ENCODE data around the gene PPID.
"Not testable (repeated sequence)": the region's sequence is repeated elsewhere in the genome, so short reads cannot be mapped to it uniquely, and the experiment has no call there.

The PPID gene

GRCh38 chr4:158676076-158676475 lies 47.1 kb downstream of the PPID start:
- no peaks in the 10 kb centered on the region for H3K9me3 ChIP-seq (ENCODE audit: control insufficient read depth, low read length)
- H3K4me1 ChIP-seq (ENCODE audit: control insufficient read depth, insufficient read depth, low read length): no peaks in the 10 kb centered on the region
- H3K27me3 ChIP-seq (ENCODE audit: control insufficient read depth, insufficient read depth, low read length): no peaks in the 10 kb centered on the region
- H3K36me3 ChIP-seq (ENCODE audit: control insufficient read depth, insufficient read depth, low read length): no peaks in the 10 kb centered on the region
- no peak overlapping the region for H3K4me3 ChIP-seq (ENCODE audit: low read length)
- no peak overlapping the region for H3K9ac ChIP-seq (ENCODE audit: low read length)

- Histone ChIP-seq H3K4me1 (ENCODE audit: control insufficient read depth, insufficient read depth, low read length) (peaks cover 4% of the 10 kb centered on the region), H3K9me3 (ENCODE audit: control insufficient read depth, low read length) (no peaks in the 10 kb centered on the region), H3K4me3 (ENCODE audit: low read length) (no peak overlapping the region), H3K9ac (ENCODE audit: low read length) (no peak overlapping the region), H3K36me3 (ENCODE audit: control insufficient read depth, insufficient read depth, low read length) (no peaks in the 10 kb centered on the region), H3K27me3 (ENCODE audit: control insufficient read depth, insufficient read depth, low read length) (no peaks in the 10 kb centered on the region)
Measured at GRCh38 chr4:158673633-158674032, 49.6 kb downstream of the PPID start.

DNA sequence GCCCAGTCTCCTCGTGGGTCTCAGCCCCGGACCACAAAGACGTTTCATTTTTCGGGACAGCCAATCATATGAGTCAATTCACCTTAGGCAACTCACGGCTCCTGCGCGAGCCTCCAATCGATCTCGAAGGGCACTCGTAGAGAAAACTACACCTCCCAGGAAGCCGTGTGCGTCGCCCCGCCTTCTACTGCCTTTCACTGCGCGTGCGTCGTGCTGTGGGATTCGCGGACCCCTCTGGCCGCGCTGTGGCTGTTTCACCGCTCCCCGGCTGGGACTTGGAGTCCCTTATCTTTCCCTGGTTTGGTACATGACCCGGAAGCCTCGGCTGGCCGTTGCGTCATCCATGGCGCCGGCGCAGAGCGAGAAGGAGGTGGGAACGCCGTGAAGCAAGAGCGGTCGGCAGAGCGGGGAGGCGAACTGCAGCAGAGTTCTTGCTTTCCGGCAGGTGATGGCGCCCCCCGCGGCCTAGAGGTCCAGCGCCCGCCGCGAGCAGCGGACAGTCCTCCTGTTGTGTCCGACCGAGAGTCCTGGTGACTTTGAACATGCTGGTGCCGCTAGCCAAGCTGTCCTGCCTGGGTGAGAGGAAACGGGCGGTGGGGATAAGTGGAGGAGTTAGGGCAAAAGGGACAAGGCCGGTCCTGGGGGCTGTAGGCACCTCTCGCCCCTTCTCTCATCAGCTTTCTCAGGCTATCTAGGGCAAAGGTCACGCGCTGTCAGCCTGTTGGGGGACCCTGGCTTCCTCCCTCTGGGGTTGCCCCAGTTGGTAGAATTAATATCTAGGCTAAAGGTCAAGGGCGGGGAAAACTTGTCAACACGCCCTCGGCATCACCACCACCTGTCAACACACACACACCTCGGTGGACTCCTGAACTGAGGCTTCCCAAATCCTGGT lies 51.0 kb downstream of the PPID start, which contains the start of gene ETFDH:
TSS of gene ETFDH (plus strand) at position 382 of the 892 bp plus-strand sequence. CDS start at position 543, 161 bp downstream.
- Histone ChIP-seq H3K4me3 (ENCODE audit: low read length) (peak within 1 kb of the TSS; percentile 77), H3K36me3 (ENCODE audit: control insufficient read depth, insufficient read depth, low read length) (no peaks in the 10 kb centered on the region), H3K9ac (ENCODE audit: low read length) (peak within 1 kb of the TSS; percentile 96)

DNA sequence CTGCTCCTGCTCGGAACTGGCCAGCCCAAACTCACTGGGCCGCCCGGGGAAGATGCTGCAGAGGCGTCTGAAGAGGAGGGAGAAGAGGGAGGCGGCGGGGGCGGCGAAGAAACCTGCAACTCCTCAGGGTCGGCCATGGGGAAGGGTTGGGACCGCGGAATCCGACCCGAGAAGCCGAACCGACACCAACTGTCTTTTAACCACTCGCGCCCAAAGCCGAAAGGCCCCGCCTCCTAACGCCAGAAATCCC lies 51.6 kb downstream of the PPID start, which contains the start of gene C4orf46:
TSS of gene C4orf46 (minus strand) at position 223 of the 250 bp plus-strand sequence. CDS start at position 137, 86 bp downstream.
- no peaks in the 10 kb centered on the region for H3K9me3 ChIP-seq (ENCODE audit: control insufficient read depth, low read length)
- H3K4me1 ChIP-seq (ENCODE audit: control insufficient read depth, insufficient read depth, low read length): peaks cover 10% of the 10 kb centered on the region
- H3K36me3 ChIP-seq (ENCODE audit: control insufficient read depth, insufficient read depth, low read length): no peaks in the 10 kb centered on the region
- peak within 1 kb of the TSS; percentile 96 for H3K9ac ChIP-seq (ENCODE audit: low read length)
- no peaks in the 10 kb centered on the region for H3K27me3 ChIP-seq (ENCODE audit: control insufficient read depth, insufficient read depth, low read length)
- H3K4me3 ChIP-seq (ENCODE audit: low read length): peak within 1 kb of the TSS; percentile 77

More for the DNA sequence above, 51.0 kb downstream of the PPID start, which contains the start of gene ETFDH:
- Histone ChIP-seq H3K4me1 (ENCODE audit: control insufficient read depth, insufficient read depth, low read length) (peaks cover 4% of the 10 kb centered on the region), H3K27me3 (ENCODE audit: control insufficient read depth, insufficient read depth, low read length) (no peaks in the 10 kb centered on the region), H3K9me3 (ENCODE audit: control insufficient read depth, low read length) (no peaks in the 10 kb centered on the region)

DNA sequence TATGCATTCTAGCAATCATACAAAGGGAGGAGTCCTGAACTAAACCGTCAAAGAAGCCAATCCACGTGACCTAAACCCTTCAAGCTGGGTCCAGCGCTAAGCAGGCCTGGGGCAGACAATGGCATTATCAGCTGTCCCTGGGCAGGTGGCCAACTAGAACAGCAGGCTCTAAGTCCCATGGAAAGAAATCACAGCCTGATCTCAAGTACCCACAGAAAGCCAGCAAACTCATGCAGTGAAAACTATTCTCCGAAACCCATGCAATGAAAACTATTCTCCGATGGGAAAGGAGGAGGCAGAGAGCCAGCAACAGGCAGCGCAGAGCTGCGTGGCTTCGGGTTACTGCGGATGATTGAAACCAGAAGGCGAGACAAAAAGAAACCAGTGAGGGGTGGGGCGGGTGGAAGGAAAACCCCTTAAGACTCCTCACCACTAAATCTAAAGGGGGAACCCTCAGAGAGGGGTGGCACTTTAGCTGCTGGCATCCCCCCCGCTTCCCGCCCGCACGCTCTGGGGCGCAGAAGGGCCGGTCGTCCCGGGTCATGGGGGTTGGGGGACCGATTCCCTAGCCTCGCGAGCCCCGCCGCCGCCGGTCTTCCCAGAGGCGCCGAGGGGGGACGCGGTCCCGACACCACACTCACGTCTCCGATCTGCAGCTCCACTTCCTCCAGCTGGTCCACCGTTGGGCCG lies 52.1 kb downstream of the PPID start:
- peak overlapping the region; percentile 77 for H3K4me3 ChIP-seq (ENCODE audit: low read length)
- H3K27me3 ChIP-seq (ENCODE audit: control insufficient read depth, insufficient read depth, low read length): no peaks in the 10 kb centered on the region
- peaks cover 13% of the 10 kb centered on the region for H3K4me1 ChIP-seq (ENCODE audit: control insufficient read depth, insufficient read depth, low read length)
- H3K9me3 ChIP-seq (ENCODE audit: control insufficient read depth, low read length): no peaks in the 10 kb centered on the region
- H3K9ac ChIP-seq (ENCODE audit: low read length): peak overlapping the region; percentile 38
- no peaks in the 10 kb centered on the region for H3K36me3 ChIP-seq (ENCODE audit: control insufficient read depth, insufficient read depth, low read length)

DNA sequence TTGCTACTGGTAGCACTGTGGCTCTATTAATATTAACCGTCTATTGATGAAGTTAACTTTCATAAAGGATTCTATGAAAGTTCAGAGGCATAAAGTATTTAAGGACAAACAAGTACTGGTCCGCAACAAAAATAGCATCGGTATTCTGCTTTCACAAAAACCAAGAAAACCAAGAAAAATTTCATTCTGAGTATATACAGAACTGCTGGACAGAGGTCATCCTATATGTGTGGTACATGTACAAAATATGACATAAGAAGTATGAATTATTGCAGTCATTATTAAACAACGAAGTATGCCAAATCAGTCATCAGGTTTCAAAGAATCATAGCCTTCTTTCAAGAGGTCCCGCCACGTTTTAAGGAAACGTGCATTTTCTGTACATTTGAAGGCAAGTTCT lies 53.9 kb downstream of the PPID start:
- no peaks in the 10 kb centered on the region for H3K27me3 ChIP-seq (ENCODE audit: control insufficient read depth, insufficient read depth, low read length)
- no peak overlapping the region for H3K4me3 ChIP-seq (ENCODE audit: low read length)
- peaks cover 16% of the 10 kb centered on the region for H3K4me1 ChIP-seq (ENCODE audit: control insufficient read depth, insufficient read depth, low read length)
- H3K9ac ChIP-seq (ENCODE audit: low read length): no peak overlapping the region
- no peaks in the 10 kb centered on the region for H3K9me3 ChIP-seq (ENCODE audit: control insufficient read depth, low read length)
- H3K36me3 ChIP-seq (ENCODE audit: control insufficient read depth, insufficient read depth, low read length): no peaks in the 10 kb centered on the region

GRCh38 chr4:158667651-158668198 lies 55.5 kb downstream of the PPID start:
- Histone ChIP-seq H3K27me3 (ENCODE audit: control insufficient read depth, insufficient read depth, low read length) (no peaks in the 10 kb centered on the region), H3K36me3 (ENCODE audit: control insufficient read depth, insufficient read depth, low read length) (no peaks in the 10 kb centered on the region), H3K9me3 (ENCODE audit: control insufficient read depth, low read length) (no peaks in the 10 kb centered on the region), H3K4me1 (ENCODE audit: control insufficient read depth, insufficient read depth, low read length) (peaks cover 16% of the 10 kb centered on the region), H3K9ac (ENCODE audit: low read length) (no peak overlapping the region), H3K4me3 (ENCODE audit: low read length) (no peak overlapping the region)

DNA sequence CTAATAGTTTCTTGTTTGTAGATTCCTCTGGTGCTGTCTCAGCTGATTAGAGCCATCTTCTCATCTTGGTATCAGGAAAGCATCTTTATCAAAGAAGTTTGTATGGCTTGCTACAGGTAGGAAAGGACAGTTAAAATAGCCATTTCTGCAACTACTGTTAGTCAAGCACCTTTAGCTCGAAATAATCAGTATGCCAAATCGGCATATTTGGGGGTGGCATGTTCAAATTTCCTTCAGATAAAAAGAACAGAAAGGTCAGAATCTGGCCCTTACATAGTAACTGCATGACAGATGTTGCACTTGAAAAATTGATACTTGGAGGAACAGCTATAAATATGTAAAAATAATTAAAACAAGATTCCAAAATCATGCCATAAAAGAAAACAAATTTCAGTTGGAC lies 56.3 kb downstream of the PPID start:
- Histone ChIP-seq H3K4me1 (ENCODE audit: control insufficient read depth, insufficient read depth, low read length) (peaks cover 16% of the 10 kb centered on the region), H3K9me3 (ENCODE audit: control insufficient read depth, low read length) (no peaks in the 10 kb centered on the region), H3K4me3 (ENCODE audit: low read length) (no peak overlapping the region), H3K36me3 (ENCODE audit: control insufficient read depth, insufficient read depth, low read length) (no peaks in the 10 kb centered on the region), H3K9ac (ENCODE audit: low read length) (no peak overlapping the region), H3K27me3 (ENCODE audit: control insufficient read depth, insufficient read depth, low read length) (no peaks in the 10 kb centered on the region)

DNA sequence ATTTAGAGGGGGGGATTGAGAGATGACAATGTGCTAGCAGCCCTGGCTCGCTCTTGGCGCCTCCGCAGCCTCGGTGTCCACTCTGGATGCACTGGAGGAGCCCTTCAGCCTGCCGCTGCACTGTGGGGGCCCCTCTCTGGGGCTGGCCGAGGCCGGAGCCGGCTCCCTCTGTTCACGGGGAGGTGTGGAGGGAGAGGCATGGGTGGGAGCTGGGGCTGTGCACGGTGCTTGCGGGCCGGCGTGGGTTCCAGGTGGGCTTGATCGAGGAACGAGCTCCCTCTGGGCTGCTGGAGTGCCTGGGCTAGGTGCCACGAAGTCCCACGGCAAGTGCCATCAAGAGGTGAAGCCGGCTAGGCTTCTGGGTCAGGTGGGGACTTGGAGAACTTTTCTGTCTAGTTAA lies 58.4 kb downstream of the PPID start:
- peaks cover 12% of the 10 kb centered on the region for H3K4me1 ChIP-seq (ENCODE audit: control insufficient read depth, insufficient read depth, low read length)
- H3K9ac ChIP-seq (ENCODE audit: low read length): no peak overlapping the region

GRCh38 chr4:158663707-158664625 lies 59.2 kb downstream of the PPID start:
- H3K4me1 ChIP-seq (ENCODE audit: control insufficient read depth, insufficient read depth, low read length): peaks cover 12% of the 10 kb centered on the region
- H3K9ac ChIP-seq (ENCODE audit: low read length); H3K4me3 ChIP-seq (ENCODE audit: low read length); H3K27me3 ChIP-seq (ENCODE audit: control insufficient read depth, insufficient read depth, low read length); H3K9me3 ChIP-seq (ENCODE audit: control insufficient read depth, low read length); H3K36me3 ChIP-seq (ENCODE audit: control insufficient read depth, insufficient read depth, low read length): not testable (repeated sequence)

More for the DNA sequence above, 58.4 kb downstream of the PPID start:
- Histone ChIP-seq H3K4me3 (ENCODE audit: low read length) (no peak overlapping the region), H3K9me3 (ENCODE audit: control insufficient read depth, low read length) (no peaks in the 10 kb centered on the region), H3K27me3 (ENCODE audit: control insufficient read depth, insufficient read depth, low read length) (no peaks in the 10 kb centered on the region), H3K36me3 (ENCODE audit: control insufficient read depth, insufficient read depth, low read length) (no peaks in the 10 kb centered on the region)

- not testable (repeated sequence) for H3K9ac ChIP-seq (ENCODE audit: low read length); H3K36me3 ChIP-seq (ENCODE audit: control insufficient read depth, insufficient read depth, low read length); H3K4me3 ChIP-seq (ENCODE audit: low read length); H3K27me3 ChIP-seq (ENCODE audit: control insufficient read depth, insufficient read depth, low read length); H3K9me3 ChIP-seq (ENCODE audit: control insufficient read depth, low read length)
- H3K4me1 ChIP-seq (ENCODE audit: control insufficient read depth, insufficient read depth, low read length): peaks cover 12% of the 10 kb centered on the region
Measured at GRCh38 chr4:158663255-158663654, 59.9 kb downstream of the PPID start.
